GM19467 (cell line): Measurements from ENCODE around the gene TMEM132A.

Source experiments
- ATAC-seq: cut with Tn5 transposase; IDR thresholded peaks from one replicate; pipeline ENCODE4 v1.9.1; 2021; ENCODE audit warnings: mild to moderate bottlenecking, moderate library complexity; ENCODE audit not compliant: unreplicated experiment

Gene TMEM132A, protein sequence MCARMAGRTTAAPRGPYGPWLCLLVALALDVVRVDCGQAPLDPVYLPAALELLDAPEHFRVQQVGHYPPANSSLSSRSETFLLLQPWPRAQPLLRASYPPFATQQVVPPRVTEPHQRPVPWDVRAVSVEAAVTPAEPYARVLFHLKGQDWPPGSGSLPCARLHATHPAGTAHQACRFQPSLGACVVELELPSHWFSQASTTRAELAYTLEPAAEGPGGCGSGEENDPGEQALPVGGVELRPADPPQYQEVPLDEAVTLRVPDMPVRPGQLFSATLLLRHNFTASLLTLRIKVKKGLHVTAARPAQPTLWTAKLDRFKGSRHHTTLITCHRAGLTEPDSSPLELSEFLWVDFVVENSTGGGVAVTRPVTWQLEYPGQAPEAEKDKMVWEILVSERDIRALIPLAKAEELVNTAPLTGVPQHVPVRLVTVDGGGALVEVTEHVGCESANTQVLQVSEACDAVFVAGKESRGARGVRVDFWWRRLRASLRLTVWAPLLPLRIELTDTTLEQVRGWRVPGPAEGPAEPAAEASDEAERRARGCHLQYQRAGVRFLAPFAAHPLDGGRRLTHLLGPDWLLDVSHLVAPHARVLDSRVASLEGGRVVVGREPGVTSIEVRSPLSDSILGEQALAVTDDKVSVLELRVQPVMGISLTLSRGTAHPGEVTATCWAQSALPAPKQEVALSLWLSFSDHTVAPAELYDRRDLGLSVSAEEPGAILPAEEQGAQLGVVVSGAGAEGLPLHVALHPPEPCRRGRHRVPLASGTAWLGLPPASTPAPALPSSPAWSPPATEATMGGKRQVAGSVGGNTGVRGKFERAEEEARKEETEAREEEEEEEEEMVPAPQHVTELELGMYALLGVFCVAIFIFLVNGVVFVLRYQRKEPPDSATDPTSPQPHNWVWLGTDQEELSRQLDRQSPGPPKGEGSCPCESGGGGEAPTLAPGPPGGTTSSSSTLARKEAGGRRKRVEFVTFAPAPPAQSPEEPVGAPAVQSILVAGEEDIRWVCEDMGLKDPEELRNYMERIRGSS

DNA sequence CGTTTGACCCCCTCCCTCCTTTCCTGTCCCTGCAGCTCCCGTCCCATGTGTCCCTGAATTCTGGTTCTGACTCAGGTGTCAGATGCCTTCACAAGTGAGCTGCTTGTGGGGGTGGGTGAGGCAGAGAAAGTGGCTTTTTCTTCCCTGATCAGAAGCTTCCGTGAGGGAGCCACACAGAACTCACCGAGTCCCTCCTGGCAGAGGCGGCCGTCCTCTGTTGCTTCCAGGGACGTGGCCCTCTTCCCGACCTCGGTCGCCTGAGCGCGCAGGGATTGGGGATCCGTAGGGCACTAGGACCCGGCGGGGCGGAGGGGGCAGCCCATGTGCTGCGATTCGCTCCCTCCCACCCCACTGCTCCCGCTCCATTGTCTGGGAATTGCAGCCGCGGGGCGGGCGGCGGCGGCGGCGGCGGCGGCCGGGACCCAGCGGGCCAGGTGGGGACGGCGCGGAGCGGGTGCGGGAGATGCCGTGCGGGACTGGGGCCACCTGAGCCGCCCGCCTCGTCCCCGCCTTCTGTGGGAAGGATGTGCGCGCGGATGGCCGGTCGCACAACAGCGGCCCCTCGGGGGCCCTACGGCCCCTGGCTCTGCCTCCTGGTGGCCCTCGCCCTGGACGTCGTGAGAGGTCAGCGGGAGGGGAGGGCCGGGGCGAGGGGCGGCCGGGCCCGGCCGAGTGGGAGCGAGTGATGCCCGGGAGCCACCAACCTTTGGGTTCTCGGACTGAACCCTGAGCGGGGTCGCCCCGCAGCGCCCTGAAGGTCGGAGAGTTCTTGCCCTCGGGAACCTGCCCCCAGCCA is at the start of gene TMEM132A:
TMEM132A (plus strand) TSS at position 351 of the 796 bp plus-strand sequence; CDS start at position 525, 174 bp downstream.
- ATAC-seq, result no peak

DNA sequence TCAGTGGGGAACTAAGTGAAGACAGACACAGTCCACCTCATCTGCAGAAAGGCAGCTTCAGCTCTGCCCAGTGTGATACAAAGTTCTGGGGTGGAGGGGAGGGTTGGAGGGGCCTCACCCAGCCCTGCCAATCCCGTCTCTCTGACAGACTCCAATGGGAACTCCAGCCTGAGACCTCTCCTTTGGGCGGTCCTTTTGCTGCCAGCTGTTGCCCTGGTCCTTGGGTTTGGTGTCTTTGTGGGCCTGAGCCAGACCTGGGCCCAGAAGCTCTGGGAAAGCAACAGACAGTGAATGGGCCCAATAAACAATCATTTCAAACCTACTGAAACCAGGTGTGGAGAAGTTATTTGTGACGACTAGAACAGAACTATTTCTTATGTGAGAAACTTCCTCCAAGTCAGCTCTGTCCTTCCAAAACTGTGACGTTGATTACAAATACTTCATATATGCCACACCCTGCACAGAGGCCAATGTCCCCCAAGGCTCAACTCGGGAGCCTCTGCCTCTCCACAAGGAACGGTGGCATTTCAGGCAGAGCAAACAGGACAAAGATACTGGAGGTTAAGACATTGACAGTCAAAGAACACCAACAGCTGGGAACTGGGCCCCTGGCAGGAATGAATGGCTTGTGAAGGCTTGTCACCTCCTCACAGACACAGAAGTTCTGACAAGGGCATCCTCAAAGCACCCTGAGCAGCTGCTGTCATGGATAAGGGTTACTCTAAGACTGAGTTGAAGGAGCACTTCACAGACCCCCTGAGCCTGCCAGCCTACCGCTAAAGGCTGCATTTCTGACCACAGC is 48.7 kb upstream of the TMEM132A start:
- ATAC-seq, result no peak

DNA sequence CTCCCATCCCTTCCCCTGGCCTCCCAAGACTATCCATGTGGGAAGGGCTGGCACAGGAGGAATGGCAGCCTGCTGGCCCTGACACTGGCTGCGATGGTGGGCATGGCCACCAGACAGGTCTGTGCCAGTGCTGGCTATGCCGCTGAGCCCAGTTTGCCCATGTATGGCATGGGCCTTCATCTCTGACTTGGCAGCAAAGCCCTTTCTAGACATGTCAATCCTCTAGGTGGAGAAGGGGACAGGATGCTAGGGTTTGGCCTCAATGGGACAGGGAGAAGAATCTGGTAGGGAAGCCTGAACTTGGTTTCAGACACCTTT is 48.1 kb upstream of the TMEM132A start:
- ATAC-seq, result no peak

DNA sequence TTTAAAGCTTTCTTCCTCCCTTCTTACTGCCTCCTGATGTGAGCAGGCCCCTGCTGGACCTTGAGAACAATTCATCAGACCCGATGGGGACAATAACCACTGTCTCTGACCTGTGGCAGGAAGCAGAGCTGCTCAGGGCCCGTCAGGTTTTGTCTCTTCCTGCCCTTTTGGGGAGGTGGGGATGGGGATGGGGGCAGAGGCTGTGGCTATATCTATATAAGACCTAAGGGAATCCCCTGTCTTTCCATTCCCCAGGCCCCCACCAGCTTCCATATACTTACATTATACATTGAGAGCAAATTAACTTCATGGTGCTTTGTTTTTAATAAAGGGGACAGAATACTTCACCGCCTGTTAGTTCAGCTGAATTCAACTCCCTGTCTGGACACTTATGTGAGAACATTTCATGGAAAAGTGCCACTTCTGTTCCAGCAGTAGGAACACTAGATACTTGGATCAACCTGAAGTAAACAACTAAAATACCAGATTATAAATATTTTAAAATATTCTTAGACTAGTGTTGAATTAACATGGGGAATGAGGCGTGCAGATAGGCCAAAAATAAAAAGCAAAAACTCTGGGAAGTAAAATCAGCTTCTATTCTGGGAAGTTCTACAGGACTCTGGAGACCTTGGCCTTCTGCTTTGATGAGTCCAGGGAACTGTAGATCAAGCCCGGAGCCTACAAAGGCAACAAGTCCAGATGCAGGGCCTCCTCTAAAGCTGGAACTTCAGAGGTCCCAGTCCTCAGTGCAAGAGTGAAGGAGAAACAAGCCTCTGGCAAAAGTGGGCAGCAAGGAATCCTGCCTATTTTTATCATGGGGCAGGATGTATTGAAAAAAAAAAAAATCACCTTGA is 45.8 kb upstream of the TMEM132A start:
- ATAC-seq, result no peak

DNA sequence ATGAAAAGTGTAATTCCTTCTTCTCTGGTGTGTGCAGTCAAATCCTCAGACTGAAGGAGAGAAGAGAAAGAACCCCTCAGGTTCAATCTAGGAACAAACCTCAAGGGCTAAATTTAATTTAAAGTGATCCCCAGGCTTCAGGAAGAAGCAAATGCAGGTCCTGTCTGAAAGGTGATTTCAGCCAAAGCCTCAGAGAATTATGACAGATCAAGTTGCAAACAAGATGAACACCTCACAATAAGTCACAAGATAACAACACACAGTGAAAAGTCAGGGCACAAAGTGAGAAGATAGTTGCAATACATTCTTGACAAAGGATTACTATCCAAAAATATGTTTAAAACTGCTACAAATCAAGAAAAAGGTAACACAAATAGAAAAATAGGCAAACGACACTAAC is 45.2 kb upstream of the TMEM132A start:
- no peak for ATAC-seq

DNA sequence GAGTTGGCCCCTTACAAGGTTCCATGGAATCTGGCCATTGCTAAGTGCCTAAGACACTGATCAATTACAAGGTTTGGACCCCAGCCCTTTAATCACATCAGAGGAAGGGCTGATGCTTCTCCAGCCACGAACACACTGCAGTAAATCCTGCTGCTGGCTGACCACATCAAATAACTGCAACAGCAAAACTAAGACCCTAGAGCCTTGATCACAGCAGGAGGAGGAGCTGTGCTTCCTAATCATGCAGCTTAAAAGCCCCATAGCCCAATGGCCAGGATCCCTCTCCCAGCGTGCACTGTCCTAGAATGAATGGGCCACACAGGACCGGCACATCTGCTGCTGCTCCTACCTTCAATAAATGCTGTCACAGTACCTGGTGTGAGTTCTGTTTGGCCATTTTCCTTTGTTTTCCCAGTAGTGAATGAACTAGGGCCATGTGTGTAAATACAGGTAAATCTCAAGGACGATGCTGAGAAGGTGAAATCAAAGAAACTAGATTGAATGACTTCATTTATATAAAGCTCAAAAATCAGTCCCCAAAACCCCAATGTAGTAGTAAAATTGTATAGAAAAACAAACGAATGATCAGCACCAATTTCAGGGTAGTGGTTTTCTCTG is 44.2 kb upstream of the TMEM132A start:
- ATAC-seq, result no peak

DNA sequence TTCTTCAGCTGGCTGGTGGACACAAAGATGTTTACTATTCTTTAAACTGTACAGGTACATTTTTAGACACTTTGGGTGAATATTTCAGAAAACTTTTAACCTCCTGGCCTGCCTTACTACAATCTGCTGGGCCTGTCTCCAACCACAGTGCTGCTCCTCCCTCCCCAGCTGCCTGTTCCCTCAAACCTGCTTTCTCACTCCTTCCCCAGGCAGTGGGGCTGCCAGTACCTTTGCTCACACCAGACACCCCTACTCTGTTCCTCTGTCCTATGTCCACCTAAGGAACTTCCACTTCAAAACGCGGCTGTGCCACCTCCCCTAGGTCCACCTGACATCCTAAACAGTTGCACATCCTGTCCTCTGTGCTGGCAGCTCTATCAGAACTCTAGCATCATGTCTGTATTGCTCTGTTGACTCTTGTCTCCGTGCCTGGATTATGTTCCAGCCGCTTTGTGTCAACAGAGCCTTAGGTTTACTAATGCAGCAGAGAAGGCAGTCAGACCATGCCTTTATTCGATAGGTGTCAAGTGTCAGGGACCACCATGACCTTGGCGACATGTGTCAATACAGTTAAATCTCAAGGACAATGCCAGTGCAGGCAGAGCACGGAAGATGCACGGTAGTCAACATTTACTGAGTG is 43.5 kb upstream of the TMEM132A start:
- no peak for ATAC-seq

DNA sequence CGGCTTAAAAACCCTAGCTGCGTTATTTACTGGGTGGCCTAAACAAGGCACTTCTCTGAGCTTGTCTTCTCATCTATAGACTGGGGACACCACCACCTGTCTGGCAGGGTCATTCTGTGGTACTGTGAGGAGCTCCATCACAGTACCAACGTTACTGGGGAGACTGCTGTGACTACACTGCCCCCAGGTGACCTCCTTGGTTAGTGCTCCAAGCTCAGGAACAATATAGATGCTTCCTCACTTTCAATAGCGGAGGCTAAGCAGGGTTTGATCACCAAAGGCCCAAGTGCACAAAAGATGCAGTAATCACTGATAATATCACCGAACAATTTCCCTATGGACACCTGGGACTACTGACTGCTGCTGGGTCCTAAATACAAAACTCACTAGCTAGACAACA is 36.7 kb upstream of the TMEM132A start:
- ATAC-seq, result no peak

DNA sequence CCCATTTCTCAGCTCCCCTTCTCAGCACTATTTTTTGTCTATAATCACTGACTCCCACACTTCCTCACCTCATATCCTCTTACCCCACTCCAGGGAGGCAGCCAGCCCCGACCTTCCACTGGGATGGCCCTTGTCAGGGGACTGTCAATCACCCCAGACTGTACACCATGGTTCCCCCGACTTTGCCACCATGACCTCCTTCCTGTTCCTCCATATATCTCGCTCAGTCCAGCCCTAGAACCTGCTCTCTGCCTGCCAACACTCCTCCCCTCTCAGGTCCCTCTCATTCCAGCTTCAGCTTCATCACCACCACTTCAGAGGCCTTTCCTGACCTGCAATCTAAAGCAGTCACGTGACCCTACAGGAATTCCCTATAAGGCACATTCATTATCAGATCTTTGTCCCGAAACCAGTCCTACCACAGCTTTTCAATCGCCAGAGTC is 34.4 kb upstream of the TMEM132A start:
- ATAC-seq, result no peak

DNA sequence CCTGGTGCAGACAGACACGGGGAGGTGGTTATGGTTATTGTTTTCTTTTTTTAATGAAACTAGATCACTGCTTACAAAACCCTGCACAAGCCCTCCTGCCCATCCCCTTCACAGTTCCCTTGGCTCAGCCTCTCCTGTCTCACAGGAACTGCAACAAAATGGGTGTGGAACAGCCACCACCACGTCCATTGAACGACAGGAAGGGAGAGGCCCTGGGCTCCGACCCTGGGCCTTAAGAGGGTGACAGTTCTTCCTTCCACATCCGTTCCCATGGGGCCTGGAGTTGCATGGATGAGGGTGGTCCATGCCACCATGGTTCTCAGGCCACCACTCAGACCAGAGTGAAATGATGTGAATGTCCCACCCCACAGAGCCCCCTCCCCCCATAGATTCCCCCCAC is 33.6 kb upstream of the TMEM132A start:
- ATAC-seq, result no peak

DNA sequence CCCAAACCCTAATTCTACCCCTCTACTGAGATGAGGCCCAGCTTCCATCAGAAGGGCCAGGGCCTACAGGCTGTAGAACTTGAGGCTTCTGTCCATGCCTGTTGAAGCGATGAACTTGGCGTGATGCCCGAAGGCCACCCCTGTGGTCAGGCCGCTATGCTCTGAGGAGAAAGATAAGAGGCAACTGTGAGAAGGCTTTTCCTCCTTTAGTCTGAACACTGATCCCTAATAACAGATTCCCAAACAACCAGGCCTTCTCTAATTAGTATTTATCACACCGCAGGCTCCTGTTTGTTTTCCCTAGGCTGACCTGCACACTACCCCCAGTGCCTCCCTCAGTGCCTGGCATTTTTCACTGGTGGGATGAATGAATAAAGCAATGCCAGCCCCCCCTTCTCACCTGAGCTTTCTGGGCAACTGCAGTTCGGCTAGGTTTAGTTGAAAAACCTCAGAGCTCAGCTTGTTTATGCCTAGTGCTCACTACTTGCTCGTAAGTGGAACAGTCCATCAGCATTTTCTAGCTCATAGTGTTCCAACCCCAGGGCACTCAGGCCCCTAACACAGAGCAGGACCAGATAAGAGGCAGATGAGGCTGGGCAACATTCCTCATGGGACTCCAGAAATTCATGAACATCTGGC is 33.0 kb upstream of the TMEM132A start:
- no peak for ATAC-seq

DNA sequence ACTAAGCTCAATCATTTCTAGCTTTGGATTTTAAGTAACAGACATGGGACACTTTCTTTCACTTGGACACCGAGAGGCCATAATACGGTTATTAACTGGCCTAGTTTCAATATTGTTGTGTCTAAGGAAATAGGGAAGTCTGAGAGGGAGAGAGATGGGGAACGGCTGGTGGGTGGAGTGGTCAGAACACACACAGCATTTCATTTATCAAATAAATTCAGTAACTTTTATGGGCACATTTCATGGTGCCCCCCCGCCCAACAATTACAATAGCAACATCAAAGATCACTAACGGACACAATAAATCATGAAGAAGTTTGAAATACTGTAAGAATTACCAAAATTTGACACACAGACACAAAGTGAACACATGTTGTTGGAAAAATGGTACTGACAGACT is 28.6 kb upstream of the TMEM132A start:
- ATAC-seq, result no peak

DNA sequence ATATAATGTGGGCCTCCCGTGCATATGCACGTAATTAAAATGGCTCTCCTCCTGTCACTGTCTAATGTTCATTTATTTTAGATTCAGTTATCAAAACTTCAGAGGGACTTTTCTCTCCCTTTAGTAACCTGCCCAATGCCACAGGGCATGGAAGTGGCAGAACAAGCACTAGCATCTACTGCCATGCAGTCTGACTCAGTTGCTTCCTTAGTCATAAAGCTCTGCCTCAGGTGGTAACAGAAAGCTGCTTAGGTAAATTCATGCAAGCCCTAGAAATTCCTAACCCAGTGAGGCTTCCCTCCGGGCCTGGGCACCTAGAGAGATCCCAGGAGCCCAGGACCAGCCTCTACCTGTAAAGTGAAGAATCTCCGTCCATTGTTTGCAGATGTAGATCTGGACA is 26.8 kb upstream of the TMEM132A start:
- no peak for ATAC-seq

DNA sequence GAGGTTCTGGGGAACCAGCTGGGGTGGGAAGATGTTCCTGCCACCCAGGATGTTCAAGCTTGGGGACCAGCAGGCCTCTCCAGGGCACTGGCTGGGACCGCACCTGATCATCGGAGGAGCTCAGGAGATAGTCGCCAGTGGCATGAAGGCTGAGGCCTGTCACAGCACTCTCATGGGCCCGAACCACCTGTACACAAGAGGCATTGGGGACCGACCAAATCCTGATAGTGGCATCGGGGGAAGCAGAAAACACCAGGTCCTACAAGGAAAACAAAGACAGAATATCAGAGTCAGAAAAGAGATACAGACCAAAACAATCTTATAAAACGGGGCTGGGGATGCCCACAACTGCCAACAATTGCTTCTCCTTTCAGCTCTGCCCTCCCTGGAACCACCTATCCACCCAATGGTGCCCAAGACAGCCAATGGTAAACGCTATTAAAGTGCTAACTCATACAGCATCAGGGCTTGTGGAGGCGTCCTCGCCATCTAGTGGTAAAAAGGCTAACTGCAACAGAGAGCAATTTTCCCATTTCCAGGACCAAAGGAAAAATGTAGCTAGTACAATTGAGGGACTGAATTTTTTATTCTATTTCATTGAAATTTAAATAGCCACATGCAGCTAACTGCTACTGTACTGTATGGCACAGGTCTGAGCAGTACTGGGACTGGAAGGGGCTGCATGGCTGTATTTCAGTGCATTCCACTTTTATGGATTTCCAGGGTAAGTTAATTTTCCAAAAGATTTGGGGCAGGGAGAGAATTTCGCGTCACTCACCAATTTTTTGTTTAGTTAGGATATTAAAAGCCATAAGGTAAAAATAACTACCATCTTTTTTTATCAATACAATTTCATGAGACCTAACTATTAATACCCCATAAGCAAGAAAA is 25.0 kb upstream of the TMEM132A start:
- ATAC-seq, result no peak

DNA sequence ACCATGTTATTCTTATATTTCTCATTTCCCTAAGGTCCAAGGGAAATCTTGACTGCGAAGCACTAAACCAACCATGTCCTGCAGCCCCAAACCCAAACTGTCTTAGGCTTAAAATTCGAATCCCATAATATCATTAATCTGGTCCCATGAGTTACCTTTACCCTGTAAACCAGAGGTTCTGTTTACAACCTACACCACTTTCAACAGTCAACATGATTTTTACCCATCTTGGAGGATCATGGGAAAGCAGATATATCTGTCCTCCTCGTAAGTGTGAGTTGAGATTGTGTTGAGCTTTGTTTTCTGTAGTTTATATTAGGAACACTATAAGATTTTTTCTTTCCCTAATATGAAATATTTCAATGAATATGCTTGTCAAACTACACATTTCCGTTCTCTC is 24.3 kb upstream of the TMEM132A start:
- ATAC-seq, result no peak

DNA sequence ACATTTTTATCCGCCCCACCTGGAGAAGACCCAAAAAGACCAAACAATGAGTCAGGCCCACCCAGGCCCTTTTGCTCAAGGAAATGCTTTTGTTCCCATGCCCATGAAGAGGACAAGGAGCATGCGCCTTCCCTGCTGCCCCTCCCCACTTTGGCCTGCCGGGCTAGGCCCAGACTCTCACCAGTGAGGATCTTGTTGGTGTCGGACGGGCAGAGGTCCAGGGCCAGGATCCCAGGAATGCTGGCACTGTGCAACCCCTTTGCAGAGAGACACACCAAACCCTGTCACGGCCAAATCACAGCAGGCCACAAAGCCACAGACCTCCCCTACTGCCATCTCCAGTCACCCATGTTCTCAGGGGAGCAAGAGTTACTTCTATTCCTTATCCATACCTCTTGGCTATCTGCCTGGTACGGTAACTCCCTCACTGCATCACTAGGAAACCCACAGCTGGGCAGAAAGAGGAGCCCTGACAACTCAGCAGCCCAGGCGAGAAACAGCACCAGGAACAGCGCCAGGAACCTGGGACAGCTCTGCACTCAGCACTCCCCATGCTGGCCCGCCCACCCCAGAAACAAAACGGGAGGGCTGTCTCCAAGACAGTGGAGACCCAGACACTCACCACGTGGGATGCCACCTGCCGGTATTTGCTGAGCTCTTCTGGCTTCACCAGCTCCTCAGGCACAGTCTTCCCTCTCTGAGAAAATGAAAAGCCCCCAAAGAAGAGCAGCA is 23.4 kb upstream of the TMEM132A start:
- no peak for ATAC-seq
